Liver (tissue), 9 donors: Measurements from ENCODE around the gene XRCC2. TPM values are rescaled to one million over a fixed set of nuclear protein-coding genes. Genes with fewer than 3 reads are reported as not detected.
"Not testable (repeated sequence)": the region's sequence is repeated elsewhere in the genome, so short reads cannot be mapped to it uniquely, and the experiment has no call there.

Source experiments
- DNase-seq: peaks from one replicate; pipeline ENCODE4 v3.0.0-alpha.2; 2017; ENCODE audit warnings: low spot score
- H3K27ac ChIP-seq, 2 donors: one replicate each; pipeline ENCODE4 v1.7.0; 2013; ENCODE audit warnings: inconsistent platforms in 2 of 2, low read length in 2 of 2, control low read depth in 1 of 2, low read depth in 1 of 2, mild to moderate bottlenecking in 1 of 2
- H3K27me3 ChIP-seq, 4 donors: one replicate each; pipeline versions ENCODE4 v1.6.1 to v1.7.0; 2013; ENCODE audit warnings: low read length in 3 of 4, inconsistent platforms in 1 of 4, mild to moderate bottlenecking in 1 of 4, moderate library complexity in 1 of 4; ENCODE audit not compliant: control insufficient read depth in 4 of 4, insufficient read depth in 4 of 4
- H3K36me3 ChIP-seq, 4 donors: one replicate each; pipeline versions ENCODE4 v1.6.1 to v1.7.0; 2013; ENCODE audit warnings: low read length in 3 of 4, mild to moderate bottlenecking in 3 of 4, low read depth in 1 of 4, moderate library complexity in 1 of 4; ENCODE audit not compliant: control insufficient read depth in 4 of 4, insufficient read depth in 3 of 4
- H3K4me1 ChIP-seq, 4 donors: one replicate each; pipeline versions ENCODE4 v1.6.1 to v1.7.0; 2013; ENCODE audit warnings: low read length in 3 of 4, mild to moderate bottlenecking in 3 of 4, moderate library complexity in 1 of 4; ENCODE audit not compliant: control insufficient read depth in 4 of 4, insufficient read depth in 4 of 4
- H3K4me3 ChIP-seq, 3 donors: one replicate each; pipeline versions ENCODE4 v1.6.1 to v1.7.0; 2013; ENCODE audit warnings: low read length in 3 of 3, control low read depth in 1 of 3, low read depth in 1 of 3, mild to moderate bottlenecking in 1 of 3
- H3K9ac ChIP-seq, 2 donors: one replicate each; pipeline ENCODE4 v1.7.0; 2013; ENCODE audit warnings: low read length in 2 of 2, mild to moderate bottlenecking in 2 of 2, moderate library complexity in 2 of 2, control low read depth in 1 of 2, low read depth in 1 of 2
- H3K9me3 ChIP-seq, 4 donors: one replicate each; pipeline versions ENCODE4 v1.6.1 to v1.7.0; 2013; ENCODE audit warnings: low read length in 3 of 4; ENCODE audit not compliant: control insufficient read depth in 4 of 4
- ATF3 ChIP-seq: IDR thresholded peaks from 2 replicates; pipeline ENCODE4 v1.6.1; 2016; ENCODE audit warnings: antibody characterized with exemption
- CTCF ChIP-seq: fragments of 150-350 bp; IDR thresholded peaks from 2 replicates; pipeline ENCODE4 v1.5.1; 2017; ENCODE audit warnings: improper control_type of control experiment, low read depth, low read length; ENCODE audit not compliant: missing input control
- EGR1 ChIP-seq, 2 donors: IDR thresholded peaks; 2 replicates each; pipeline ENCODE4 v1.6.1; 2016 to 2018; ENCODE audit warnings: antibody characterized with exemption in 2 of 2, low read depth in 2 of 2
- FOXA1 ChIP-seq: IDR thresholded peaks from 2 replicates; pipeline ENCODE4 v1.6.1; 2016; ENCODE audit warnings: antibody characterized with exemption
- FOXA2 ChIP-seq: IDR thresholded peaks from 2 replicates; pipeline ENCODE4 v1.6.1; 2016; ENCODE audit warnings: antibody characterized with exemption
- GABPA ChIP-seq, 2 donors: IDR thresholded peaks in 1 of 2; conservative IDR thresholded peaks in 1 of 2; 2 replicates each; pipeline ENCODE4 v1.6.1; 2016; ENCODE audit warnings: antibody characterized with exemption in 2 of 2, mild to moderate bottlenecking in 1 of 2, moderate library complexity in 1 of 2
- HNF4A ChIP-seq, 2 donors: conservative IDR thresholded peaks; 2 replicates each; pipeline ENCODE4 v1.6.1; 2016; ENCODE audit warnings: antibody characterized with exemption in 2 of 2, mild to moderate bottlenecking in 2 of 2
- HNF4G ChIP-seq: IDR thresholded peaks from 2 replicates; pipeline ENCODE4 v1.6.1; 2016; ENCODE audit warnings: antibody characterized with exemption
- JUND ChIP-seq, 2 donors: IDR thresholded peaks; 2 replicates each; pipeline ENCODE4 v1.6.1; 2016; ENCODE audit warnings: antibody characterized with exemption in 2 of 2
- MAX ChIP-seq: IDR thresholded peaks from 2 replicates; pipeline ENCODE4 v1.6.1; 2016; ENCODE audit warnings: antibody characterized with exemption
- NR2F2 ChIP-seq: IDR thresholded peaks from 2 replicates; pipeline ENCODE4 v1.6.1; 2016; ENCODE audit warnings: antibody characterized with exemption
- REST ChIP-seq: IDR thresholded peaks from 2 replicates; pipeline ENCODE4 v1.6.1; 2016; ENCODE audit warnings: antibody characterized with exemption, mild to moderate bottlenecking
- SP1 ChIP-seq: IDR thresholded peaks from 2 replicates; pipeline ENCODE4 v1.6.1; 2018; ENCODE audit warnings: antibody characterized with exemption, mild to moderate bottlenecking
- YY1 ChIP-seq: IDR thresholded peaks from 2 replicates; pipeline ENCODE4 v1.6.1; 2016; ENCODE audit warnings: antibody characterized with exemption, mild to moderate bottlenecking
- ZBTB33 ChIP-seq: IDR thresholded peaks from 2 replicates; pipeline ENCODE4 v1.6.1; 2016; ENCODE audit warnings: antibody characterized with exemption
- WGBS: extraction: QIAGEN DNeasy Blood & Tissue Kit; methylation state at CpG from one replicate; pipeline ENCODE4 v1.1.7; 2013; 5-methylcytosine and 5-hydroxymethylcytosine counted together
- polyA plus RNA-seq, 2 donors: library from polyadenylated mRNA; stranded (reverse) in 1 of 2; unstranded in 1 of 2; fragments of 200-250 nt in 1 of 2; fragments of >200 nt in 1 of 2; fragmentation: Nextera tagmentation in 1 of 2; extraction: Ambion mirVana in 1 of 2; gene quantifications; one replicate each; pipeline versions ENCODE4 v1.2.1 to v1.2.3, GENCODE V29; 2013 to 2015
- total RNA-seq, 2 donors: library from RNA; depleted of rRNA; stranded (reverse); fragments of >200 nt; gene quantifications; one replicate each; pipeline ENCODE4 v1.2.3, GENCODE V29; 2014
- donor health status: healthy.
- donor health status: healthy.
- donor health status: healthy.
- donor health status: healthy.
- donor health status: healthy.

The XRCC2 gene
- total and polyA plus RNA-seq, 4 donors: 0.08 to 6.2 (median 0.23) TPM

GRCh38 chr7:152692196-152692595 lies 16.3 kb upstream of the XRCC2 start:
- H3K4me3 ChIP-seq, H3K36me3 ChIP-seq, H3K4me1 ChIP-seq, DNase-seq, H3K27ac ChIP-seq, H3K9me3 ChIP-seq, H3K9ac ChIP-seq, H3K27me3 ChIP-seq: not testable (repeated sequence)
- WGBS: 90% methylated on average over 2 of the region's 2 CpGs

GRCh38 chr7:152683297-152683696 lies 7.4 kb upstream of the XRCC2 start:
- Histone ChIP-seq H3K9me3 (peaks cover 0 to 2% (median 0%) of the 10 kb centered on the region in 4 donors), H3K27ac (no peak overlapping the region), H3K36me3 (no peaks in the 10 kb centered on the region), H3K27me3 (no peaks in the 10 kb centered on the region), H3K9ac (no peak overlapping the region), H3K4me1 (no peaks in the 10 kb centered on the region), H3K4me3 (no peak overlapping the region)
- no peak for TF ChIP-seq HNF4A (conservative IDR thresholded peaks at IDR 0.05)
- TF ChIP-seq ZBTB33: no peak
- no peak for TF ChIP-seq NR2F2
- no peak for TF ChIP-seq REST
- TF ChIP-seq FOXA1: no peak
- no peak for TF ChIP-seq CTCF
- TF ChIP-seq EGR1 (IDR thresholded peaks at IDR 0.05; ENCODE audit: low read depth in 2 of 2): no peak
- no peak for TF ChIP-seq FOXA2
- TF ChIP-seq ATF3: no peak
- TF ChIP-seq MAX: no peak
- TF ChIP-seq YY1: no peak
- TF ChIP-seq SP1: no peak
- TF ChIP-seq HNF4G: no peak
- no peak for TF ChIP-seq JUND (IDR thresholded peaks at IDR 0.05)
- no peak for TF ChIP-seq GABPA (IDR thresholded peaks at IDR 0.05 in 1 of 2, conservative IDR thresholded peaks at IDR 0.05 in 1 of 2)
- WGBS: 75% methylated on average over 12 of the region's 12 CpGs
- no peak for DNase-seq
